ENCODE results near the gene ERN1. TPM values are rescaled to one million over a fixed set of nuclear protein-coding genes. Genes with fewer than 3 reads are reported as not detected.

The ERN1 gene
- total RNA-seq, 1 donor from 2014 or later: 52.1 TPM

DNA sequence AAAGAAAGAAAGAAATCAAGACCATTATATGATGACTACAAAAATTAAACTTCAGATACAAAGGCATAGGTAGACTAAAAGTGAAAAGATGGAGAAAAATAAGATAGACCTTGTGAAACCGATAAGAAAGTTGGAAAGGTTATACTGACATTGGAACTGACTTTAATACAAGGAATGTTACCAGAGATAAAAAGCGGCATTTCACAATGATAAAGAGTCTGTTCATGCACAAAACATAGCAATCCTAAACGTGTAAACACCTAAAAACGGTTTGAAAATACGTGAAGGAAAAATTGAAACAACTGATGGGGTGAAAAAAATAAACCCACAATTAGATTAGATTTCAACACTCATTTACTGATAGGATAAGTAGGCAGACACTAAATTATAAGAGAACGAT lies 9.6 kb upstream of the ERN1 start:
- peaks cover 2% of the 10 kb centered on the region for H3K27me3 Mint-ChIP-seq
- H3K4me1 Mint-ChIP-seq: no peaks in the 10 kb centered on the region
- no peak overlapping the region for H3K27ac Mint-ChIP-seq
- intact Hi-C loops (cut with micrococcal nuclease): no loop called here
- DNase-seq: no peak
- H3K4me3 Mint-ChIP-seq: no peak overlapping the region
- no peaks in the 10 kb centered on the region for H3K9me3 Mint-ChIP-seq
- no peaks in the 10 kb centered on the region for H3K36me3 Mint-ChIP-seq (ENCODE audit: low read depth)

DNA sequence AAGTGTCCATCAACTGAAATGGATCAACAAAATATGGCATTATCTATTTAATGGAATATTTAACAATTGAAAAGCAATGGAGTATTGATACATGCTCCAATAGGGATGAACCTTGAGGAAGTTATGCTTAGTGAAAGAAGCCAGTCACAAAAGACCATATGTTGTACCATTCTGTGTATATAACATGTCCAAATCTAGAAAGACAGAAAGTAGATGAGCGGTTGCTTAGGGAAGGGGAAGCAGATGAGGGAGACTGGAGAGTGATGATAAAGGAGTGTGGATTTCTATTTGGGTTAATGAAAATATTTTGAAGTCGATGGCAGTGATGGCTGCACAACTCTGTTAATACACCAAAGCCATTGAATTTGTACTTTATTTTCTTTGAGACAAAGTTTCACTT lies 8.5 kb upstream of the ERN1 start:
- intact Hi-C loops (cut with micrococcal nuclease): no loop called here
- no peak for DNase-seq
- H3K4me1 Mint-ChIP-seq: peaks cover 3% of the 10 kb centered on the region
- H3K9me3 Mint-ChIP-seq: no peaks in the 10 kb centered on the region
- H3K27me3 Mint-ChIP-seq: peaks cover 2% of the 10 kb centered on the region
- no peaks in the 10 kb centered on the region for H3K36me3 Mint-ChIP-seq (ENCODE audit: low read depth)
- H3K4me3 Mint-ChIP-seq: no peak overlapping the region
- no peak overlapping the region for H3K27ac Mint-ChIP-seq

DNA sequence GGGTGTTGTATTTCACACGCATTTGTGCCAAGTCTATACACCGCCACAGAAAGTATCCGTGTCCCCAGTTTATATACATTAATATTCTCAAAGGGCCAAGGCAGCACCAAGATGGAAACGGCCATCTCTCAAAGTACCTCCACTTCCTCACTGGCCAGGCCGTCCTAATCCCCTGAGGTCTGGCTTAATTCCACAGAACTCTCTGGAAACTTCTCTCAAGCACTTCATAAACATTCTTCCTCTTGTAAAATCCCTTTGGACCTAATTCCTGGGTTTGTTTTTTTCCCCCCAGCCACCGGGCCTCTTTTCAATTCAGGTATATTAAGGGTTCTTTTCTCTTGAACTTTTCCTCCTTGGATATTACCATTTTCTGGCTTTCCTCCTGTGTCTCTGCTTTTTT lies 5.1 kb upstream of the ERN1 start:
- no peaks in the 10 kb centered on the region for H3K36me3 Mint-ChIP-seq (ENCODE audit: low read depth)
- H3K4me3 Mint-ChIP-seq: no peak overlapping the region
- H3K27ac Mint-ChIP-seq: no peak overlapping the region
- peaks cover 23% of the 10 kb centered on the region for H3K4me1 Mint-ChIP-seq
- no peaks in the 10 kb centered on the region for H3K9me3 Mint-ChIP-seq
- no peak for DNase-seq
- H3K27me3 Mint-ChIP-seq: peaks cover 2% of the 10 kb centered on the region
- intact Hi-C loops (cut with micrococcal nuclease): loop anchor here (5.0 kb wide), 2 partner anchors 147 to 372 kb away; partner anchors contain the start of genes CEP95 and DDX5

DNA sequence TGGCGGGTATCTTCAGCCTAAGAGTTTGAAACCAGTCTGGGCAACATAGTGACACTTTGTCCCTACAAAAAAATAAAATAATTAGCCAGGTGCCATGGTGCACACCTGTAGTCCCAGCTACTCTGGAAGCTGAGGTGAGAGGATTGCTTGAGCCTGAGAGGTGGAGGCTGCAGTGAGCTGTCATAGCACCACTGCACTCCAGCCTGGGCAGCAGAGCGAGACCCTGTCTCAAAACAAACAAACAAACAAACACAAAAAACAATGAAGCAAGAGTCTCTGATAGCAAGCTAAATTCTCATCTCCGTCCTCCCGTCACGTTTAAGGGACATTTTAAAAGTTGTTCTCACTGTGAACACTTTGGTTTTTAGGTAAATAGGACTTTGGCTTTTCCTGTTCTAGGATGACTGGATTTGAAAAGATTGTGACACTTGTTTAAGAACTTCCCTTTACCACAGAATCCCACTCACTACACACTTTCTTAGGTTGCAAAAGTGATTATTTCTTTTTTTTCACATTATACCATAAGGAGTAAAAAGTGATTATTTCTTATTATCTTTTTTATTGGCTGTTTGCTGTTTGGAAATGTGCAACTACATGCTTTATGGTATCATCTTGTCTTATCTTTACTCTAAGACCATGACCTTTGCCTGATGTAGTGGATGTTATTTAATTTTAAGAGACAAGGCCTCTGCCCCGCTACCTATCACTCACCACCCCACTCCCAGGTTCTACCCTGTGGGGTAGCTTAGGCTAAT lies 4.4 kb upstream of the ERN1 start:
- H3K27me3 Mint-ChIP-seq: peaks cover 2% of the 10 kb centered on the region
- no peaks in the 10 kb centered on the region for H3K9me3 Mint-ChIP-seq
- H3K4me1 Mint-ChIP-seq: peaks cover 23% of the 10 kb centered on the region
- H3K27ac Mint-ChIP-seq: no peak overlapping the region
- intact Hi-C loops (cut with micrococcal nuclease): loop anchor here (5.0 kb wide), 2 partner anchors 148 to 373 kb away; partner anchors contain the start of genes CEP95 and DDX5
- DNase-seq: no peak
- H3K4me3 Mint-ChIP-seq: no peak overlapping the region
- H3K36me3 Mint-ChIP-seq (ENCODE audit: low read depth): no peaks in the 10 kb centered on the region

DNA sequence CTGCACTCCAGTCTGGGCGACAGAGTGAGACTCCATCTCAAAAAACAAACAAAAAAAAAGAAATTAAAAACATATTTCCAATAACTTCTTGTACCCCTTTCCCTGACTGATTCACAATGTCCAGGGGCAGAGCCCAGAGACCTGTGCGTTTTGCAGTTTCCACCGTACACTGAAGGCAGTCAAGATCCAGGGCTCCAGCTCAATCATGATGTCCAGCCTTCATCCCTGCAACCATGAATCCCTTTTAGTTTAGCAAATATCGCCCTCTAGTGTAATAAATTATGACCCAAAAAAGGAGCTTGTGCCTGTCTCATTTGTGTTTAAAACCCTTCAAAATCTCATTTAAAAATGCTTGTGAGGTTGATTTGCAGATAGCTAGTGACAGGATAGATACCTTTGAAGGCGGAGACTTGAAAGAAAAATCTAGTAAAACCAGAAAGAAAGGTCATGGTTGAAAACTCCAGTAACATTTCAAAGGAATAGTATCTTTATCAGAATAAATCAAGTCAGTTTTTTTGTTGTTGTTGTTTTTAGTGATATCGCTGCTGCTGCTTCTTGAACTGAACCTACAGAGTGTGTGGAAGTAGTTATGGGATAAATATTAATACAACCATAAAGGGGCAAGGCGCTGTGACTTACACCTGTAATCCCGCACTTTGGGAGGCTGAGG lies 3.7 kb upstream of the ERN1 start:
- Mint-ChIP-seq H3K4me3 (no peak overlapping the region), H3K4me1 (peaks cover 28% of the 10 kb centered on the region), H3K9me3 (no peaks in the 10 kb centered on the region), H3K27me3 (peaks cover 2% of the 10 kb centered on the region), H3K36me3 (ENCODE audit: low read depth) (peaks cover 5% of the 10 kb centered on the region), H3K27ac (no peak overlapping the region)
- intact Hi-C loops (cut with micrococcal nuclease): loop anchor here (1.0 to 5.0 kb wide), 5 partner anchors 104 to 374 kb away; partner anchors contain the start of genes CEP95, DDX5 and GH1
- peak; percentile 81 for DNase-seq

DNA sequence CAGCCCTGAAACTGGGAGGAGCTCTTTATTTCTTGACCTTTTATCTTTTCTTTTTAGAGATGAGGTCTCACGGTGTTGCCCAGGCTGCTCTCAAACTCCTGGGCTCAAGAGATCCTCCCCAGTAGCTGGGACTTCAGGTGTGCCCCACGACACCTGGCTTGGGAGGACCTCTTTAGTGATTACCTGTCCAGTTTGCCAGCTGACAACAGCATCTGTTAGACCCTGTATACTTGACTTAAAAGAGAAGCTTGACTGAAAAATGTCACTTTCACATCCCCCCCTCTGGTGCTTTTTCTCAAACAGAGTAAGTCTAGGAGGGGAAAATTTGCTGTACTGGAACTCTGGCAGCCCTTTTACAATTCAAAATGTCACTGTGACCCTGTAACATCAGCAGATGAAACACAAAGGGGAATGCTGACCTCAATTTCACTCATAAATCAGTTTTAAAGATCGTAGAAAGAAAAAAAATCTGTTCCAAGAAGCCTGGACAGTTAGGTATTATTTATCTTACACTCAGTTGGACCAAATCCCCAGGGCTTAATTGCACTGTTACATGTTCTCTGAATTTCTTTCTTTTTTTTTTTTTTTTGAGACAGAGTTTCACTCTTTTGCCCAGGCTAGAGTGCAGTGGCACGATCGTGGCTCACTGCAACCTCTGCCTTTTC lies 1.8 kb upstream of the ERN1 start:
- peak overlapping the region; percentile 88 for H3K4me3 Mint-ChIP-seq
- H3K36me3 Mint-ChIP-seq (ENCODE audit: low read depth): peaks cover 17% of the 10 kb centered on the region
- DNase-seq: no peak
- intact Hi-C loops (cut with micrococcal nuclease): loop anchor here (2.0 to 5.0 kb wide), 4 partner anchors 151 to 376 kb away; partner anchors contain the start of genes CEP95, DDX5, GH1 and SMARCD2
- peak overlapping the region; percentile 97 for H3K27ac Mint-ChIP-seq
- H3K4me1 Mint-ChIP-seq: peaks cover 39% of the 10 kb centered on the region
- H3K27me3 Mint-ChIP-seq: no peaks in the 10 kb centered on the region
- no peaks in the 10 kb centered on the region for H3K9me3 Mint-ChIP-seq

DNA sequence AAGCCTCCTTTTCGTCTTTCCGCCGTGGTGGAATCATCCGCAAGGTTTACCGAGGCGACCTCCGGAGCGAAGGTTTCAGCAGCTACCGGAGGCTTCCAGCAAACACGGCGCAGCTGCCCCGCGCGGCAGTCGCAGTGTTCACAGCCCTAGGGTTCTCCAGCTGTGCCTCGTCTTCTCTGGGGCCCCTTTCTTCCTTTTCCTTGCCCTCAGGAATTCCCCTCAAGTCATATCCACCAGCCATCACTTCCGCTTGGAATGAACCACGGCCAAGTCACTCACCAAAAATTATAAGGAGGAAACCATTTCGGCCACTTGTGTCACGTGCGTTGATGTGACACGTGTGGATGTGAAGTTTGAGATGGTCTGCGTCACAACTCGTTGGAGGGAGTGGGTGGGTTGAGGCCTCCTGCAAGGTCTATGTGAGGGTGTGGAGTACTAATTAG lies 636 bp upstream of the ERN1 start:
- intact Hi-C loops (cut with micrococcal nuclease): loop anchor here (1.0 to 5.0 kb wide), 10 partner anchors 10 to 377 kb away; partner anchors contain the start of genes CEP95, DDX5, FTSJ3 and PSMC5
- DNase-seq: no peak
- Mint-ChIP-seq H3K27ac (peak overlapping the region; percentile 97), H3K4me3 (peak overlapping the region; percentile 88), H3K36me3 (ENCODE audit: low read depth) (peaks cover 27% of the 10 kb centered on the region), H3K9me3 (no peaks in the 10 kb centered on the region), H3K27me3 (no peaks in the 10 kb centered on the region), H3K4me1 (peaks cover 49% of the 10 kb centered on the region)

DNA sequence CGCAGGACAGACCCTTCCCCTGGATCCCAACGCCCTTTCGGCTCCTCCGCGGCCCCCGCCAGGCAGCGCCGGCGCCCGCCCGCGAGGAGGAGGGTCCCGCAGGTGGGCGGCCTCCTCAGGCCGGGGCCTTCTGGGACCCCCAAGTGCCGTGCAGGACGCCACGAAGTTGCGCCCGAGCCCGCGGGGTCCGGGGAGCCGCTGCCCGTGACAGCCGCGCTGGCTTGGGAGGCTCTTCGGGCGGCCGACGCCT lies 504 bp downstream of the ERN1 start:
- Mint-ChIP-seq H3K4me3 (peak overlapping the region; percentile 99), H3K27ac (peak overlapping the region; percentile 93), H3K27me3 (no peaks in the 10 kb centered on the region), H3K36me3 (ENCODE audit: low read depth) (peaks cover 37% of the 10 kb centered on the region), H3K4me1 (peaks cover 57% of the 10 kb centered on the region), H3K9me3 (no peaks in the 10 kb centered on the region)
- intact Hi-C loops (cut with micrococcal nuclease): no loop called here
- DNase-seq: no peak

DNA sequence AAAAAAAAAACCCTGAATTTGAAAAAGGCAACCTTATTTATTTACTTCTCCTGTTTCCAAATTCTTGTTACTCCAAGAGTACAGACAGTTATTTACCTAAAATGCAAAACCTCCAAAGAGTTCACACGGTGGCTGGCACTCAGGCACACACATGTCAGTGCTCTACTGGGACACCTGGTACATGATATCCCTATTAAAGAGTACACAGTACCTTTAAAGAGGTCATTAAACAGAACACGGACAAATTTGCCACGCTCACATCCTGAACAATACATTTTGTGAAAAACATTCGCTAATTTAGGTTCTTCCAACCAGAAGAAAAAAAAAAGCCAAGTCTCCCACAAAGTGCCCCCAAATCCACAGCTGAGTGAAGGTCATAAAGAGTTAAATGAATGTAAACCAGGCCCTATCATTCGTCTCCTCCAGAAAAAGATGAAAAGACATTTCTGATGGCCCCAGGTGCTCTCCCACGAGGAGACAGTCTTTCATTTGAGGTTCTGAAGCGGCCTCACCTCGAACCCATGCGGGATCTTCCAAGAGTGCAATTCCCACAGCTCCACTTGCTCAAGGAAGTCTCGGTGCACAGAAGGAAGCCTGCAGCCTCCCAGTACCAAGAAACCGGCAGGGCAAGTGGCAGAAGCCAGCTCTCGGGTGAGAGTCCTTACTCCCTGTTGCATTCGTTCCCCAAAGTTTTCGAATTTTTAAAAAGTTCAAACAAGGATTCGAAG lies 993 bp downstream of the ERN1 start:
- peak overlapping the region; percentile 99 for H3K4me3 Mint-ChIP-seq
- H3K9me3 Mint-ChIP-seq: no peaks in the 10 kb centered on the region
- no peaks in the 10 kb centered on the region for H3K27me3 Mint-ChIP-seq
- intact Hi-C loops (cut with micrococcal nuclease): no loop called here
- DNase-seq: peak; percentile 62
- peak overlapping the region; percentile 93 for H3K27ac Mint-ChIP-seq
- H3K36me3 Mint-ChIP-seq (ENCODE audit: low read depth): peaks cover 41% of the 10 kb centered on the region
- H3K4me1 Mint-ChIP-seq: peaks cover 59% of the 10 kb centered on the region

DNA sequence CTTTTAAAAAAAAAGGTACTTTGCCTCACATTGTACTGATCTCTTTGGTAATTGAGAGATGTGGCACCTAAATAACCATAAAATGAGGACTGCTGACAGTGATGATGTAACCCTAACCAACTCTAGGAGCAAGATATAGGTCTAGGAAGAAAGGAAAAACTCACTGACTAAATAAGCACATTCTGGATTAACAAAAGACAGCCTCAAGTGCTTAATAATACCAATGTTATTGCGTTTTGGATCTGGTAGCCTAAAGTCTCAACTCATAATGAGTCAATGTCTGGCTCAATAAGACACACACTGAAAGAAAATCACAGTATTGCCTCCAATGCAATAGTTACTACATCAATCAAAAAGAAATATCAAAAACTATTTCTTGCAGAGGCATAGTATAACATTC lies 3.0 kb downstream of the ERN1 start:
- Mint-ChIP-seq H3K27me3 (no peaks in the 10 kb centered on the region), H3K4me1 (peaks cover 66% of the 10 kb centered on the region), H3K4me3 (peak overlapping the region; percentile 82), H3K27ac (no peak overlapping the region), H3K36me3 (ENCODE audit: low read depth) (peaks cover 57% of the 10 kb centered on the region), H3K9me3 (no peaks in the 10 kb centered on the region)
- intact Hi-C loops (cut with micrococcal nuclease): no loop called here
- no peak for DNase-seq

DNA sequence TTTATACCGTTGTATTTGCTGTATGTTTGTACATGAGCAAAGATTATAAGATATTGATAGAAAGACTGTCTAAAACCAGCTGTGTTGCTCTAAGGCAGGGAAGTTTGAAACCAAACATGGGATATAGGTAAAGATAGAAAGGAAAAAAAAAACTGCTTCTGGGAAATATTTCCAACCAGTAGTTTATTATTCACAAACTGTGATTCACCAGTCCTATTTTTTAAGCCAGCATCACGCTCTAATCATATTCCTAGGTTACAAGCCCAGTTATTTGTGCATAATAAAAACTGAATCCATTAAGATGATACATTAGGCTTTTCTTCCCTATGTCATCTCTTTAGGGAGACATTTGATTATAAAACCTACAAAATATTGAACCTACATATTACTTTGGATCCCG lies 4.0 kb downstream of the ERN1 start:
- Mint-ChIP-seq H3K4me1 (peaks cover 65% of the 10 kb centered on the region), H3K36me3 (ENCODE audit: low read depth) (peaks cover 65% of the 10 kb centered on the region), H3K27me3 (no peaks in the 10 kb centered on the region), H3K27ac (no peak overlapping the region), H3K9me3 (no peaks in the 10 kb centered on the region), H3K4me3 (peak overlapping the region; percentile 82)
- no peak for DNase-seq
- intact Hi-C loops (cut with micrococcal nuclease): no loop called here

DNA sequence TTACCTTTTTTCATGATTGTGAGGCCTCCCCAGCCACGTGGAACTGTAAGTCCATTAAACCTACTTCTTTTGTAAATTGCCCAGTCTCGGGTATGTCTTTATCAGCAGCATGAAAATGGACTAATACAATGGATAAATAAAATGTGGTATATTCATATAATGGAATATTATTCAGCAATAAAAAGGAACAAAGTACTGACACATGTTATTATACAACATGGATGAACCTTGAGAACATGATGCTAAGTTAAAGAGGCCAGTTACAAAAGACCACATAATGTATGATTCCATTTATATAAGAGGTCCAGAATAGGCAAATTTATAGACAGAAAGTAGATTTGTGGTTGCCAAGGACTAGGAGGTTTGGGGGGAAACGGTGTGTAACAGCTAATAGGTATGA lies 5.3 kb downstream of the ERN1 start:
- peaks cover 69% of the 10 kb centered on the region for H3K4me1 Mint-ChIP-seq
- intact Hi-C loops (cut with micrococcal nuclease): no loop called here
- no peak overlapping the region for H3K4me3 Mint-ChIP-seq
- H3K36me3 Mint-ChIP-seq (ENCODE audit: low read depth): peaks cover 71% of the 10 kb centered on the region
- no peaks in the 10 kb centered on the region for H3K9me3 Mint-ChIP-seq
- H3K27me3 Mint-ChIP-seq: no peaks in the 10 kb centered on the region
- DNase-seq: no peak
- H3K27ac Mint-ChIP-seq: no peak overlapping the region

DNA sequence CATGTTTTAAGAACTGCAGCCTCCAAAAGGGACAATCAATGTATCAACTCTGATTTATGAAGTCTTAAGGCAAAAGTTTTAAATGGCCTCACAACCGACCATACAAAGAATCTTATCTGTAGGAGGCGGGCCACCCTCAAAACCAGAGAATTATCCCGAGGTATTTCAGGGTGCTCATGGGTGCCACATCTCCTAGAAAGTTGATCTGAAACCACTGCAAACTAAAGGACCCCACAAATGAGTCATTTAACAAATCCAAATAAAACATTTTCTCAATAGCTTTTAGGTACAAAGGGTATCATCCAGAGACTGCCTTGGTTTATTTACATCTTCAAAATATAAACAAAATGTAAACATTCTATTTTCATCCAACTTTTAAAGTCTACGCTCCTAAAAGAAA lies 6.8 kb downstream of the ERN1 start:
- Mint-ChIP-seq H3K4me1 (peaks cover 66% of the 10 kb centered on the region), H3K4me3 (no peak overlapping the region), H3K9me3 (no peaks in the 10 kb centered on the region), H3K36me3 (ENCODE audit: low read depth) (peaks cover 64% of the 10 kb centered on the region), H3K27me3 (no peaks in the 10 kb centered on the region), H3K27ac (no peak overlapping the region)
- no peak for DNase-seq
- intact Hi-C loops (cut with micrococcal nuclease): no loop called here
